ENCODE measurements around the gene PPL.
A peak's percentile ranks its signal among the peaks of the same experiment; 100 is the strongest.
"Not testable (repeated sequence)": the region's sequence is repeated elsewhere in the genome, so short reads cannot be mapped to it uniquely, and the experiment has no call there.

PPL gene

GRCh38 chr16:4908854-4909401 lies 28.0 kb downstream of the PPL start:
- DNase-seq (ENCODE audit: low read depth in 1 of 2, low spot score in 1 of 2): no peak
- in situ Hi-C loops (cut with HindIII; ENCODE audit: low pct_unique_long_range_greater_than_20kb, low sequenced_read_pairs): no loop called here
- TF ChIP-seq JUND (IDR thresholded peaks at IDR 0.05; ENCODE audit: low read depth): no peak

- no peak for DNase-seq (ENCODE audit: low read depth in 1 of 2, low spot score in 1 of 2)
- TF ChIP-seq JUND (IDR thresholded peaks at IDR 0.05; ENCODE audit: low read depth): no peak
- in situ Hi-C loops (cut with HindIII; ENCODE audit: low pct_unique_long_range_greater_than_20kb, low sequenced_read_pairs): no loop called here
Measured at GRCh38 chr16:4904942-4905615, 31.9 kb downstream of the PPL start.

GRCh38 chr16:4904108-4904941 lies 32.6 kb downstream of the PPL start:
- in situ Hi-C loops (cut with HindIII; ENCODE audit: low pct_unique_long_range_greater_than_20kb, low sequenced_read_pairs): no loop called here
- DNase-seq (ENCODE audit: low read depth in 1 of 2, low spot score in 1 of 2): no peak
- TF ChIP-seq JUND (IDR thresholded peaks at IDR 0.05; ENCODE audit: low read depth): no peak

- in situ Hi-C loops (cut with HindIII; ENCODE audit: low pct_unique_long_range_greater_than_20kb, low sequenced_read_pairs): no loop called here
- no peak for TF ChIP-seq JUND (IDR thresholded peaks at IDR 0.05; ENCODE audit: low read depth)
- no peak for DNase-seq (ENCODE audit: low read depth in 1 of 2, low spot score in 1 of 2)
Measured at GRCh38 chr16:4902038-4902437, 34.9 kb downstream of the PPL start.

GRCh38 chr16:4900750-4901149 lies 36.2 kb downstream of the PPL start:
- in situ Hi-C loops (cut with HindIII; ENCODE audit: low pct_unique_long_range_greater_than_20kb, low sequenced_read_pairs): no loop called here
- TF ChIP-seq JUND (IDR thresholded peaks at IDR 0.05; ENCODE audit: low read depth): no peak
- DNase-seq (ENCODE audit: low read depth in 1 of 2, low spot score in 1 of 2): no peak

GRCh38 chr16:4900036-4900435 lies 36.9 kb downstream of the PPL start:
- DNase-seq (ENCODE audit: low read depth in 1 of 2, low spot score in 1 of 2): no peak
- TF ChIP-seq JUND (IDR thresholded peaks at IDR 0.05; ENCODE audit: low read depth): no peak
- in situ Hi-C loops (cut with HindIII; ENCODE audit: low pct_unique_long_range_greater_than_20kb, low sequenced_read_pairs): no loop called here

- no peak for TF ChIP-seq JUND (IDR thresholded peaks at IDR 0.05; ENCODE audit: low read depth)
- in situ Hi-C loops (cut with HindIII; ENCODE audit: low pct_unique_long_range_greater_than_20kb, low sequenced_read_pairs): no loop called here
- DNase-seq (ENCODE audit: low read depth in 1 of 2, low spot score in 1 of 2): no peak
Measured at GRCh38 chr16:4899474-4899846, 37.5 kb downstream of the PPL start.

- no peak for DNase-seq (ENCODE audit: low read depth in 1 of 2, low spot score in 1 of 2)
- no peak for TF ChIP-seq JUND (IDR thresholded peaks at IDR 0.05; ENCODE audit: low read depth)
- in situ Hi-C loops (cut with HindIII; ENCODE audit: low pct_unique_long_range_greater_than_20kb, low sequenced_read_pairs): no loop called here
Measured at GRCh38 chr16:4898811-4899473, 38.0 kb downstream of the PPL start.

GRCh38 chr16:4897328-4897727 lies 39.6 kb downstream of the PPL start:
- in situ Hi-C loops (cut with HindIII; ENCODE audit: low pct_unique_long_range_greater_than_20kb, low sequenced_read_pairs): no loop called here
- DNase-seq (ENCODE audit: low read depth in 1 of 2, low spot score in 1 of 2): no peak
- TF ChIP-seq JUND (IDR thresholded peaks at IDR 0.05; ENCODE audit: low read depth): no peak

GRCh38 chr16:4896761-4897160 lies 40.2 kb downstream of the PPL start:
- DNase-seq (ENCODE audit: low read depth in 1 of 2, low spot score in 1 of 2); in situ Hi-C loops (cut with HindIII; ENCODE audit: low pct_unique_long_range_greater_than_20kb, low sequenced_read_pairs): not testable (repeated sequence)

- no peak for DNase-seq (ENCODE audit: low read depth in 1 of 2, low spot score in 1 of 2)
- no peak for TF ChIP-seq JUND (IDR thresholded peaks at IDR 0.05; ENCODE audit: low read depth)
- in situ Hi-C loops (cut with HindIII; ENCODE audit: low pct_unique_long_range_greater_than_20kb, low sequenced_read_pairs): no loop called here
Measured at GRCh38 chr16:4895366-4895765, 41.6 kb downstream of the PPL start.

GRCh38 chr16:4894276-4895150 lies 42.4 kb downstream of the PPL start:
- peak in 1 of 2 experiments; percentile 27 for DNase-seq (ENCODE audit: low read depth in 1 of 2, low spot score in 1 of 2)
- no peak for TF ChIP-seq JUND (IDR thresholded peaks at IDR 0.05; ENCODE audit: low read depth)
- in situ Hi-C loops (cut with HindIII; ENCODE audit: low pct_unique_long_range_greater_than_20kb, low sequenced_read_pairs): no loop called here

Data from T47D (cell line).